ENCODE measurements around the gene LENG1.

DNA sequence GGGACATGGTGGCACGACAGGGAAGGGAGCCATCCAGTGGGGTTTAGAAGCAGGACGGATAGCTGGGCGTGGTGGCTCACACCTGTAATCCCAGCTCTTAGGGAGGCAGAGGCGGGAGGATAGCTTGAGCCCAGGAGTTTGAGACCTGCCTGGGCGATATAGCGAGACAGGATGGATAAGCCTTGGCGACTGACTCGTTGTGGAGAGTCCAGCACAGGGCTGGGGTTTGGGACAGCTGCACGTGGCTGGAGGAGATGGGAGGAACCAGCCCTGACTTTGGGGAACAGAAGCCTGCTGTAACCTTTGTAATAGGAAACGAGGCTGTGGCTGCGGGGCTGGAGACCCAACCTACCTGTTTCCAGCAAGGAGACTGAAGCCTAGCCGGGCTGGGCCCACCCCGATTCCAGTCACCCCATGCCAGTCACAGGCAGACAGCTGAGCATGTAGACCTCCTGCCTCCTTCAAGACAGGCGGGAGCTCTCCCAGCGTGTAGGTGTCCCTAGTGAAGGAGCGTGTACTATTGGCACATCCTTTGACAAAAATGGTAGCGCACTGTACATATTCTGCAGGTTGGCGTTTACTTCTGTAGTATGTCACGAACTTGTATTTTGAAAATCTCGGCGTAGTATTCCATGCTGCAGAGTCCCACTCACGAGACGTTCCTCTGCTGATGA is 8.0 kb downstream of the LENG1 start:
- TF ChIP-seq, protein P1, sequence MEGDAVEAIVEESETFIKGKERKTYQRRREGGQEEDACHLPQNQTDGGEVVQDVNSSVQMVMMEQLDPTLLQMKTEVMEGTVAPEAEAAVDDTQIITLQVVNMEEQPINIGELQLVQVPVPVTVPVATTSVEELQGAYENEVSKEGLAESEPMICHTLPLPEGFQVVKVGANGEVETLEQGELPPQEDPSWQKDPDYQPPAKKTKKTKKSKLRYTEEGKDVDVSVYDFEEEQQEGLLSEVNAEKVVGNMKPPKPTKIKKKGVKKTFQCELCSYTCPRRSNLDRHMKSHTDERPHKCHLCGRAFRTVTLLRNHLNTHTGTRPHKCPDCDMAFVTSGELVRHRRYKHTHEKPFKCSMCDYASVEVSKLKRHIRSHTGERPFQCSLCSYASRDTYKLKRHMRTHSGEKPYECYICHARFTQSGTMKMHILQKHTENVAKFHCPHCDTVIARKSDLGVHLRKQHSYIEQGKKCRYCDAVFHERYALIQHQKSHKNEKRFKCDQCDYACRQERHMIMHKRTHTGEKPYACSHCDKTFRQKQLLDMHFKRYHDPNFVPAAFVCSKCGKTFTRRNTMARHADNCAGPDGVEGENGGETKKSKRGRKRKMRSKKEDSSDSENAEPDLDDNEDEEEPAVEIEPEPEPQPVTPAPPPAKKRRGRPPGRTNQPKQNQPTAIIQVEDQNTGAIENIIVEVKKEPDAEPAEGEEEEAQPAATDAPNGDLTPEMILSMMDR (IDR thresholded peaks at IDR 0.05; ENCODE audit: extremely low read depth in 1 of 2, insufficient read depth in 1 of 2, low read depth in 1 of 2, low read length in 2 of 2): no peak
- no peak for TF ChIP-seq POLR2A (IDR thresholded peaks at IDR 0.05; ENCODE audit: low read depth, low read length)
- no peak for TF ChIP-seq JUN (IDR thresholded peaks at IDR 0.05; ENCODE audit: borderline replicate concordance, insufficient read depth, insufficient read length, low read depth)
- TF ChIP-seq, protein P2, sequence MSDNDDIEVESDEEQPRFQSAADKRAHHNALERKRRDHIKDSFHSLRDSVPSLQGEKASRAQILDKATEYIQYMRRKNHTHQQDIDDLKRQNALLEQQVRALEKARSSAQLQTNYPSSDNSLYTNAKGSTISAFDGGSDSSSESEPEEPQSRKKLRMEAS (IDR thresholded peaks at IDR 0.05; ENCODE audit: insufficient read depth, insufficient read length): no peak
- no peak for TF ChIP-seq EZH2 (IDR thresholded peaks at IDR 0.05; ENCODE audit: borderline replicate concordance, low read depth, low read length, severe bottlenecking)
